Pulmonary artery endothelial cell (primary cell): ENCODE results near the gene CENPI. TPM values are rescaled to one million over a fixed set of nuclear protein-coding genes. Genes with fewer than 3 reads are reported as not detected.

Experiments used
- total RNA-seq: library from RNA; depleted of rRNA; stranded (reverse); fragments of >200 nt; gene quantifications from 2 replicates; pipeline ENCODE4 v1.2.3, GENCODE V29; 2014

CENPI gene
- total RNA-seq, 1 donor from 2014 or later = 25.2 TPM

Other genes starting within 250 kb of the CENPI start
- gene NOX1, start 223.8 kb upstream of the CENPI start, total RNA-seq = not detected in 2 replicates
- 0.13 and 0.25 TPM in 2 replicates for gene XKRX, start 169.3 kb upstream of the CENPI start, total RNA-seq
- gene ARL13A, start 128.5 kb upstream of the CENPI start, total RNA-seq = not detected in 2 replicates
- gene TRMT2B, start 46.1 kb upstream of the CENPI start, total RNA-seq = 24.3 and 30.8 TPM in 2 replicates
- 3.1 and 9.1 TPM in 2 replicates for gene TMEM35A, start 19.3 kb upstream of the CENPI start, total RNA-seq
- gene DRP2, start 121.6 kb downstream of the CENPI start, total RNA-seq = 0.13 and 0.18 TPM in 2 replicates
- 0.88 and 1.2 TPM in 2 replicates for gene TAF7L, start 193.1 kb downstream of the CENPI start, total RNA-seq